Parathyroid adenoma (tissue), 2 donors: ENCODE measurements around the gene OTOGL.

Source experiments
- H2AFZ ChIP-seq: fragments of 300-600 bp; sonication (generic); one replicate; pipeline ENCODE4 v1.7.0; 2017; ENCODE audit warnings: antibody characterized with exemption, mild to moderate bottlenecking
- H3K27ac ChIP-seq: fragments of 300-600 bp; sonication (generic); one replicate; pipeline ENCODE4 v1.7.0; 2017
- H3K27me3 ChIP-seq: fragments of 300-600 bp; sonication (generic); one replicate; pipeline ENCODE4 v1.7.0; 2017; ENCODE audit warnings: low read length; ENCODE audit not compliant: control insufficient read depth, insufficient read depth
- H3K36me3 ChIP-seq: fragments of 300-600 bp; sonication (generic); one replicate; pipeline ENCODE4 v1.7.0; 2017; ENCODE audit warnings: low read length; ENCODE audit not compliant: control insufficient read depth, insufficient read depth
- H3K4me1 ChIP-seq: fragments of 300-600 bp; sonication (generic); one replicate; pipeline ENCODE4 v1.7.0; 2017; ENCODE audit warnings: control low read depth
- H3K4me2 ChIP-seq: fragments of 300-600 bp; sonication (generic); one replicate; pipeline ENCODE4 v1.7.0; 2017; ENCODE audit warnings: low read length
- H3K4me3 ChIP-seq: fragments of 300-600 bp; sonication (generic); one replicate; pipeline ENCODE4 v1.7.0; 2017; ENCODE audit warnings: low read depth, low read length
- H3K79me2 ChIP-seq: fragments of 300-600 bp; sonication (generic); one replicate; pipeline ENCODE4 v1.7.0; 2017; ENCODE audit warnings: control low read depth
- H3K9ac ChIP-seq: fragments of 300-600 bp; sonication (generic); one replicate; pipeline ENCODE4 v1.7.0; 2017; ENCODE audit warnings: mild to moderate bottlenecking
- H3K9me3 ChIP-seq: fragments of 300-600 bp; sonication (generic); one replicate; pipeline ENCODE4 v1.7.0; 2017; ENCODE audit warnings: low read length; ENCODE audit not compliant: control insufficient read depth
- TF ChIP-seq, protein P1 (sequence below): fragments of 300-600 bp; sonication (generic); IDR thresholded peaks from one replicate; pipeline ENCODE4 v1.7.0; 2017; ENCODE audit warnings: antibody characterized with exemption, mild to moderate bottlenecking
- donor health status: primary hyperparathyroidism.

Gene OTOGL

GRCh38 chr12:80156306-80156705 lies 57.0 kb downstream of the OTOGL start:
- Histone ChIP-seq H3K79me2 (no peaks in the 10 kb centered on the region), H3K9me3 (no peaks in the 10 kb centered on the region), H3K4me1 (no peaks in the 10 kb centered on the region), H3K4me2 (no peak overlapping the region), H2AFZ (no peak overlapping the region), H3K36me3 (no peaks in the 10 kb centered on the region), H3K4me3 (no peak overlapping the region), H3K27ac (no peak overlapping the region), H3K9ac (no peak overlapping the region), H3K27me3 (no peaks in the 10 kb centered on the region)
- TF ChIP-seq, protein P1, sequence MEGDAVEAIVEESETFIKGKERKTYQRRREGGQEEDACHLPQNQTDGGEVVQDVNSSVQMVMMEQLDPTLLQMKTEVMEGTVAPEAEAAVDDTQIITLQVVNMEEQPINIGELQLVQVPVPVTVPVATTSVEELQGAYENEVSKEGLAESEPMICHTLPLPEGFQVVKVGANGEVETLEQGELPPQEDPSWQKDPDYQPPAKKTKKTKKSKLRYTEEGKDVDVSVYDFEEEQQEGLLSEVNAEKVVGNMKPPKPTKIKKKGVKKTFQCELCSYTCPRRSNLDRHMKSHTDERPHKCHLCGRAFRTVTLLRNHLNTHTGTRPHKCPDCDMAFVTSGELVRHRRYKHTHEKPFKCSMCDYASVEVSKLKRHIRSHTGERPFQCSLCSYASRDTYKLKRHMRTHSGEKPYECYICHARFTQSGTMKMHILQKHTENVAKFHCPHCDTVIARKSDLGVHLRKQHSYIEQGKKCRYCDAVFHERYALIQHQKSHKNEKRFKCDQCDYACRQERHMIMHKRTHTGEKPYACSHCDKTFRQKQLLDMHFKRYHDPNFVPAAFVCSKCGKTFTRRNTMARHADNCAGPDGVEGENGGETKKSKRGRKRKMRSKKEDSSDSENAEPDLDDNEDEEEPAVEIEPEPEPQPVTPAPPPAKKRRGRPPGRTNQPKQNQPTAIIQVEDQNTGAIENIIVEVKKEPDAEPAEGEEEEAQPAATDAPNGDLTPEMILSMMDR, result no peak

GRCh38 chr12:80157645-80158044 lies 58.3 kb downstream of the OTOGL start:
- TF ChIP-seq, protein P1, result no peak
- no peaks in the 10 kb centered on the region for H3K79me2 ChIP-seq

GRCh38 chr12:80161612-80162011 lies 62.3 kb downstream of the OTOGL start:
- Histone ChIP-seq H3K27ac (no peak overlapping the region), H3K4me3 (no peak overlapping the region), H3K9me3 (no peaks in the 10 kb centered on the region), H3K36me3 (no peaks in the 10 kb centered on the region), H3K79me2 (no peaks in the 10 kb centered on the region), H3K4me2 (no peak overlapping the region), H3K4me1 (no peaks in the 10 kb centered on the region), H3K27me3 (no peaks in the 10 kb centered on the region), H2AFZ (no peak overlapping the region), H3K9ac (no peak overlapping the region)
- TF ChIP-seq, protein P1, result no peak

More at GRCh38 chr12:80157645-80158044, 58.3 kb downstream of the OTOGL start:
- H3K36me3 ChIP-seq, result no peaks in the 10 kb centered on the region
- H3K27ac ChIP-seq, result no peak overlapping the region
- no peak overlapping the region for H3K4me3 ChIP-seq
- H3K4me2 ChIP-seq, result no peak overlapping the region
- H3K9ac ChIP-seq, result no peak overlapping the region
- no peaks in the 10 kb centered on the region for H3K4me1 ChIP-seq
- no peaks in the 10 kb centered on the region for H3K9me3 ChIP-seq
- H2AFZ ChIP-seq, result no peak overlapping the region
- H3K27me3 ChIP-seq, result no peaks in the 10 kb centered on the region

- H3K36me3 ChIP-seq, result no peaks in the 10 kb centered on the region
- H3K4me3 ChIP-seq, result no peak overlapping the region
- H3K9ac ChIP-seq, result no peak overlapping the region
- H3K79me2 ChIP-seq, result no peaks in the 10 kb centered on the region
- no peak overlapping the region for H2AFZ ChIP-seq
- H3K27me3 ChIP-seq, result no peaks in the 10 kb centered on the region
- H3K4me2 ChIP-seq, result no peak overlapping the region
- no peaks in the 10 kb centered on the region for H3K4me1 ChIP-seq
- H3K9me3 ChIP-seq, result no peaks in the 10 kb centered on the region
- TF ChIP-seq, protein P1, result no peak
- H3K27ac ChIP-seq, result no peak overlapping the region
Observed at GRCh38 chr12:80162177-80162576, 62.8 kb downstream of the OTOGL start.

DNA sequence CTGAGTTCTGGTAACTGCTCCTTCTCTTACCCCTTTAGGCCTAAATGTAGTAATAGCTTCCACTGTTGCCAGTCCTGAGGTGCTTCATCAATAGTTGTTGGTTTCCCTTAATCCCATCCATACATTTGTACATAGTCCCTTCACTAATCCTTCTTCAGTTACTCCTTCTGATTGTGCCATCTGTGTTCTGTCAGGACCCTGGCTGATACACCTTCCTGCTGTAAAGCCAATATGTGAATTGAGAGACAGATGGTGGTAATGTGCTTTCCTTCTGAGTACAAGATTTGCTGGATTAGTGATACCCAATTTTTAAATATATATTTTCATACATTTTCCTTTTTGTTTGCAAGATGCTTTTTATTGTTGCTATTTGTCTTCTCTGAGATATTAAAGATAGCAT lies 66.4 kb downstream of the OTOGL start:
- Histone ChIP-seq H3K27ac (no peak overlapping the region), H3K4me2 (no peak overlapping the region)
- TF ChIP-seq, protein P1, result no peak

More for the DNA sequence above, 66.4 kb downstream of the OTOGL start:
- Histone ChIP-seq H3K79me2 (no peaks in the 10 kb centered on the region), H3K36me3 (no peaks in the 10 kb centered on the region), H3K27me3 (no peaks in the 10 kb centered on the region), H3K4me1 (no peaks in the 10 kb centered on the region), H2AFZ (no peak overlapping the region), H3K9ac (no peak overlapping the region), H3K4me3 (no peak overlapping the region), H3K9me3 (no peaks in the 10 kb centered on the region)
